PC-9 (cell line): ENCODE data around the gene LASP1. TPM values are rescaled to one million over a fixed set of nuclear protein-coding genes. Genes with fewer than 3 reads are reported as not detected.

ENCODE experiments used
- BruUV-seq: library from RNA; stranded (reverse); fragments of 400-500 nt; replicated peaks from 2 replicates; lab custom pipeline; 2021; lab: Mats Ljungman, UMichigan
- CTCF ChIA-PET: fragments of 300-600 bp; sonication (Branson Sonifier 250); formaldehyde crosslinking; loops from one replicate; lab custom pipeline; 2022; ENCODE audit warnings: antibody characterized with exemption; lab: Charles Lee
- POLR2A ChIA-PET: fragments of 300-600 bp; sonication (Branson Sonifier 250); formaldehyde crosslinking; loops from one replicate; lab custom pipeline; 2022; ENCODE audit warnings: antibody characterized with exemption; ENCODE audit not compliant: unreplicated experiment; lab: Charles Lee
- DNase-seq, 2 experiments: peaks; one replicate each; pipeline versions ENCODE4 v3.0.0 to v3.0.0-alpha.2; 2015 to 2022; ENCODE audit warnings: mixed read lengths in 1 of 2
- H2AFZ ChIP-seq: fragments of 200-600 bp; sonication (generic); 2 replicates; pipeline ENCODE4 v1.8.1; 2017; ENCODE audit warnings: antibody characterized with exemption
- H3F3A ChIP-seq: fragments of 200-600 bp; sonication (generic); 2 replicates; pipeline ENCODE4 v1.8.1; 2017; ENCODE audit warnings: antibody characterized with exemption, mild to moderate bottlenecking, low read depth; ENCODE audit not compliant: insufficient read depth
- H3K27ac ChIP-seq: fragments of 200-600 bp; sonication (generic); 2 replicates; pipeline ENCODE4 v1.6.1; 2016; ENCODE audit warnings: mixed run types
- H3K27me3 ChIP-seq: fragments of 200-600 bp; sonication (generic); 2 replicates; pipeline ENCODE4 v1.6.1; 2016; ENCODE audit warnings: low read depth, mixed run types; ENCODE audit not compliant: insufficient read depth
- H3K36me3 ChIP-seq: fragments of 200-600 bp; sonication (generic); 2 replicates; pipeline ENCODE4 v1.6.1; 2016; ENCODE audit warnings: low read depth, mixed run types
- H3K4me1 ChIP-seq: fragments of 200-600 bp; sonication (generic); replicated peaks from 2 replicates; pipeline ENCODE4 v1.6.1; 2016; ENCODE audit warnings: mixed run types; ENCODE audit not compliant: insufficient read depth
- H3K4me2 ChIP-seq: fragments of 200-600 bp; sonication (generic); 2 replicates; pipeline ENCODE4 v1.6.1; 2017; ENCODE audit warnings: mixed run types
- H3K4me3 ChIP-seq: fragments of 200-600 bp; sonication (generic); 2 replicates; pipeline ENCODE4 v1.6.1; 2016; ENCODE audit warnings: mixed run types
- H3K79me2 ChIP-seq: fragments of 200-600 bp; sonication (generic); 2 replicates; pipeline ENCODE4 v1.6.1; 2017; ENCODE audit warnings: low read depth, mixed run types
- H3K9me2 ChIP-seq: fragments of 200-600 bp; sonication (generic); 2 replicates; pipeline ENCODE4 v1.8.1; 2017; ENCODE audit warnings: mild to moderate bottlenecking; ENCODE audit not compliant: insufficient read depth
- H3K9me3 ChIP-seq: fragments of 200-600 bp; sonication (generic); 2 replicates; pipeline ENCODE4 v1.8.1; 2016; ENCODE audit warnings: low read depth; ENCODE audit not compliant: insufficient read depth
- H4K20me1 ChIP-seq: fragments of 200-600 bp; sonication (generic); 2 replicates; pipeline ENCODE4 v1.8.1; 2017; ENCODE audit not compliant: insufficient read depth
- EZH2 ChIP-seq: fragments of 200-600 bp; sonication (generic); IDR thresholded peaks from 2 replicates; pipeline ENCODE4 v1.8.0; 2017; ENCODE audit warnings: antibody characterized with exemption, low read depth
- intact Hi-C: fragments of 100-400 bp; cut with micrococcal nuclease; formaldehyde crosslinking; loops from one replicate; pipeline ENCODE4 v1.10.0; 2022; ENCODE audit not compliant: unreplicated experiment
- total RNA-seq: library from RNA; stranded (reverse); gene quantifications from 2 replicates; pipeline ENCODE4 v1.2.3, GENCODE V29; 2021
- TF ChIP-seq, protein P1 (sequence below): fragments of 200-600 bp; sonication (generic); conservative IDR thresholded peaks from 2 replicates; pipeline ENCODE4 v1.6.1; 2017; ENCODE audit warnings: mixed run types, antibody characterized with exemption, mild to moderate bottlenecking, moderate library complexity

The LASP1 gene
- total RNA-seq, 1 experiment from 2014 or later: 309 TPM

- Histone ChIP-seq H4K20me1 (peaks cover 57% of the 10 kb centered on the region), H3K4me2 (peak overlapping the region; percentile 79), H3K27ac (peak overlapping the region; percentile 17; the same call in 1 of the 2 replicates), H3K4me3 (peak overlapping the region; percentile 97; the same call in 1 of the 2 replicates), H3K79me2 (peaks cover 88% of the 10 kb centered on the region), H3K36me3 (peaks cover 8% of the 10 kb centered on the region), H2AFZ (no peak overlapping the region), H3K9me2 (no peaks in the 10 kb centered on the region), H3K27me3 (no peaks in the 10 kb centered on the region), H3F3A (peaks cover 62% of the 10 kb centered on the region), H3K9me3 (no peaks in the 10 kb centered on the region), H3K4me1 (peaks cover 68% of the 10 kb centered on the region)
- BruUV-seq: no TSS peak
- peak; percentile 75 to 81 for DNase-seq
- intact Hi-C loops: loop anchor here (5.0 kb wide), 2 partner anchors 183 to 197 kb away; no protein-coding TSS in a partner anchor
- CTCF ChIA-PET: interaction anchor here (0.6 kb wide), 1 partner anchor 333 kb away, joined by 5 read pairs; no protein-coding TSS in a partner anchor
- TF ChIP-seq EZH2: no peak
- POLR2A ChIA-PET: interaction anchor here (0.5 to 0.8 kb wide), 2 partner anchors 20 to 146 kb away, joined by 3 to 10 read pairs; no protein-coding TSS in a partner anchor
These were observed 4.0 kb downstream of the LASP1 start for GRCh38 chr17:38873640-38874380.

- Histone ChIP-seq H3K27ac (peak overlapping the region; percentile 40; the same call in 1 of the 2 replicates), H3K36me3 (peaks cover 8% of the 10 kb centered on the region), H3K79me2 (peaks cover 91% of the 10 kb centered on the region), H3K4me1 (peaks cover 76% of the 10 kb centered on the region), H4K20me1 (peaks cover 57% of the 10 kb centered on the region), H3K9me2 (no peaks in the 10 kb centered on the region), H3K4me2 (peak overlapping the region; percentile 79), H3K27me3 (no peaks in the 10 kb centered on the region), H3K9me3 (no peaks in the 10 kb centered on the region), H2AFZ (no peak overlapping the region), H3K4me3 (0 out of 2 replicates have a peak overlapping the region, but pooled peaks have one; percentile 27), H3F3A (peaks cover 64% of the 10 kb centered on the region)
- POLR2A ChIA-PET: interaction anchor here (0.5 kb wide), 1 partner anchor 147 kb away, joined by 10 read pairs; no protein-coding TSS in a partner anchor
- DNase-seq: no peak
- CTCF ChIA-PET: no interaction called here
- intact Hi-C loops: loop anchor here (5.0 kb wide), 2 partner anchors 183 to 197 kb away; no protein-coding TSS in a partner anchor
- no TSS peak for BruUV-seq
- TF ChIP-seq, protein P1, sequence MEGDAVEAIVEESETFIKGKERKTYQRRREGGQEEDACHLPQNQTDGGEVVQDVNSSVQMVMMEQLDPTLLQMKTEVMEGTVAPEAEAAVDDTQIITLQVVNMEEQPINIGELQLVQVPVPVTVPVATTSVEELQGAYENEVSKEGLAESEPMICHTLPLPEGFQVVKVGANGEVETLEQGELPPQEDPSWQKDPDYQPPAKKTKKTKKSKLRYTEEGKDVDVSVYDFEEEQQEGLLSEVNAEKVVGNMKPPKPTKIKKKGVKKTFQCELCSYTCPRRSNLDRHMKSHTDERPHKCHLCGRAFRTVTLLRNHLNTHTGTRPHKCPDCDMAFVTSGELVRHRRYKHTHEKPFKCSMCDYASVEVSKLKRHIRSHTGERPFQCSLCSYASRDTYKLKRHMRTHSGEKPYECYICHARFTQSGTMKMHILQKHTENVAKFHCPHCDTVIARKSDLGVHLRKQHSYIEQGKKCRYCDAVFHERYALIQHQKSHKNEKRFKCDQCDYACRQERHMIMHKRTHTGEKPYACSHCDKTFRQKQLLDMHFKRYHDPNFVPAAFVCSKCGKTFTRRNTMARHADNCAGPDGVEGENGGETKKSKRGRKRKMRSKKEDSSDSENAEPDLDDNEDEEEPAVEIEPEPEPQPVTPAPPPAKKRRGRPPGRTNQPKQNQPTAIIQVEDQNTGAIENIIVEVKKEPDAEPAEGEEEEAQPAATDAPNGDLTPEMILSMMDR: no peak
- no peak for TF ChIP-seq EZH2
These were observed 4.9 kb downstream of the LASP1 start for GRCh38 chr17:38874505-38875400.

DNA sequence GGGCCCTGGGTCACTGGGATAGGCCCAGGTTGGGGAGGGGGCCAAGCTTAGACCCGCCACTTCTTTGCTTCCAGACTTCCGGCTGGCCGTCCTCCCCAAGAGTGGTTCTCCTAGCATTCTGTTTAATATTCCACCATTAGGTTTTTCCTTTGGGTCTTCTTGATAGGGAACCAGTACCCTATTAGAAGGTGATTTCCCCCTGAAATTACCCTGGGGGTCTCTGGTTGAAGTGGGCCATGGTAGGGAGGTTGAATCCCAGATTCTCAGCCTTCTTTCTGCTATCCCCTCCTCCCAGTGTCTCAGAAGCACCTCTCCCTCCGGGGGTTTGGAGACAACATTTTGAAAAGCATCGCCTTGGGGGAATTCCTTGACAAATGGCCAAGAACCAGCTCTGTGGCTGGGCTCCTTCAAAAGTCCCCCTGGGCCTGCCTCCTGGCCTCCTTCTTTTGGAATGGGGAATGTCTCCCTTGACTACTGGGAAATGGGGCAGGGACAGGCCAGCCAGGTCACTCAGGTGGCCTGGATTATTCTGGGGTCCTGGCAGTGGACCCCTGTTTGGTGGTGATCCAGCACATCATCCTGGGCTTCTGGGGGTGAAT lies 5.7 kb downstream of the LASP1 start:
- Histone ChIP-seq H3K9me2 (no peaks in the 10 kb centered on the region), H3K4me1 (peaks cover 84% of the 10 kb centered on the region), H3K4me2 (peak overlapping the region; percentile 79), H3F3A (peaks cover 66% of the 10 kb centered on the region), H3K9me3 (no peaks in the 10 kb centered on the region), H3K4me3 (no peak overlapping the region), H2AFZ (no peak overlapping the region), H3K27ac (peak overlapping the region; percentile 40), H3K36me3 (peaks cover 8% of the 10 kb centered on the region), H3K27me3 (no peaks in the 10 kb centered on the region), H3K79me2 (peaks cover 90% of the 10 kb centered on the region), H4K20me1 (peaks cover 62% of the 10 kb centered on the region)
- intact Hi-C loops: no loop called here
- CTCF ChIA-PET: interaction anchor here (1.2 kb wide), 1 partner anchor 23 kb away, joined by 9 read pairs; no protein-coding TSS in a partner anchor
- no peak for TF ChIP-seq EZH2
- TF ChIP-seq, protein P1: no peak
- peak in 1 of 2 experiments; percentile 45 for DNase-seq
- POLR2A ChIA-PET: interaction anchor here (0.6 kb wide), 1 partner anchor 137 kb away, joined by 3 read pairs; no protein-coding TSS in a partner anchor
- BruUV-seq: no TSS peak
